Stomach (tissue), 4 donors: ENCODE data around the gene SLC26A1.

Experiments
- POLR2A ChIP-seq, 4 donors: fragments of 450-650 bp; IDR thresholded peaks; one replicate each; pipeline ENCODE4 v1.6.1; 2016; ENCODE audit warnings: antibody characterized with exemption in 4 of 4, control low read depth in 2 of 4, mild to moderate bottlenecking in 1 of 4, moderate library complexity in 1 of 4
- TF ChIP-seq, protein P1 (sequence below), 7 experiments: fragments of 450-650 bp in 4 of 7; fragments of 200-600 bp in 3 of 7; sonication (generic) in 3 of 7; IDR thresholded peaks; one replicate each; pipeline ENCODE4 v1.5.1; 2016 to 2019; ENCODE audit warnings: antibody characterized with exemption in 7 of 7, control low read depth in 2 of 7, mild to moderate bottlenecking in 1 of 7

DNA sequence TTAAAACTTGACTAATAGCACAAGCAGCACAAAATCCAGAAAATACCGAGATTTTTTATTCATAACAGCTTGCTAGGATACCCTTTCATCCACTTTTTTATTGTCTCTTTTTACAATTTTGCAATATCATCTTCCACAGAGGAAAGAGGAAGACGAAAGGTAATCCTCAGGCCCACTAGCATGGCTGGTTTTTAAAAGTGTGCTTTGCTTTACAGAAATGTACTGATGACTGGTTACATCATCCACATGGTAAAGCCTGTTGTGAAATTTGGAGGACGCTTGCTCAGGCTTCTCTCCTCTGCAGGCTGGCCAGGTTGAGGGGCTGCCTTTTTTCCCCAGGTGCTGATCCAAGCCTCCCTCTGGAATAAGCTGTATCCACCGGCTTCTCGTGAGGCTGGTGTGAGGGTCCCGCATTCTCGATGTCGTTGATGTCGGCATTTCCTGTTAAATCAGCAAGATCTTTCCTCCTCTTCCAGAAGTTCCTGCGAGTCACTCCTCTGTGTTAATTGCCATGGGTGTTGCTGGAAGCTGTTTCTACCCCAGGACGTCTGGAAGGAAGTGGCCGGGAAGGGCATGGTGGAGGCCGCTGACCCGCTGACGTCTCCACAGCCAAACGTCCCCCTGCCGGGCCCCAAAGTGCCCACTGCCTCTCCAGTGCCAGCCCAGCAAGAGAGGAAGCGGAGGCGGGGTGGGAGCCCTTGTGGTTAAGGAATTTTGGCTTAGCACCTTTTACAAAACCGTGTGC lies 14.1 kb downstream of the SLC26A1 start:
- TF ChIP-seq POLR2A (IDR thresholded peaks at IDR 0.05): no peak
- TF ChIP-seq, protein P1, sequence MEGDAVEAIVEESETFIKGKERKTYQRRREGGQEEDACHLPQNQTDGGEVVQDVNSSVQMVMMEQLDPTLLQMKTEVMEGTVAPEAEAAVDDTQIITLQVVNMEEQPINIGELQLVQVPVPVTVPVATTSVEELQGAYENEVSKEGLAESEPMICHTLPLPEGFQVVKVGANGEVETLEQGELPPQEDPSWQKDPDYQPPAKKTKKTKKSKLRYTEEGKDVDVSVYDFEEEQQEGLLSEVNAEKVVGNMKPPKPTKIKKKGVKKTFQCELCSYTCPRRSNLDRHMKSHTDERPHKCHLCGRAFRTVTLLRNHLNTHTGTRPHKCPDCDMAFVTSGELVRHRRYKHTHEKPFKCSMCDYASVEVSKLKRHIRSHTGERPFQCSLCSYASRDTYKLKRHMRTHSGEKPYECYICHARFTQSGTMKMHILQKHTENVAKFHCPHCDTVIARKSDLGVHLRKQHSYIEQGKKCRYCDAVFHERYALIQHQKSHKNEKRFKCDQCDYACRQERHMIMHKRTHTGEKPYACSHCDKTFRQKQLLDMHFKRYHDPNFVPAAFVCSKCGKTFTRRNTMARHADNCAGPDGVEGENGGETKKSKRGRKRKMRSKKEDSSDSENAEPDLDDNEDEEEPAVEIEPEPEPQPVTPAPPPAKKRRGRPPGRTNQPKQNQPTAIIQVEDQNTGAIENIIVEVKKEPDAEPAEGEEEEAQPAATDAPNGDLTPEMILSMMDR (IDR thresholded peaks at IDR 0.05): no peak
